Suprapubic skin (tissue), 4 donors: ENCODE results near the gene NGF.

ENCODE experiments used
- EP300 ChIP-seq: sonication (generic); formaldehyde crosslinking; IDR thresholded peaks from one replicate; pipeline ENCODE4 v1.6.1; 2017; ENCODE audit warnings: antibody characterized with exemption
- POLR2A ChIP-seq, 2 donors: fragments of 450-650 bp; IDR thresholded peaks; one replicate each; pipeline ENCODE4 v1.6.1; 2017; ENCODE audit warnings: antibody characterized with exemption in 2 of 2, mild to moderate bottlenecking in 2 of 2, moderate library complexity in 2 of 2
- POLR2AphosphoS5 ChIP-seq, 3 donors: sonication (generic); formaldehyde crosslinking; IDR thresholded peaks; one replicate each; pipeline ENCODE4 v1.6.1; 2017; ENCODE audit warnings: antibody characterized with exemption in 3 of 3
- TF ChIP-seq, protein P1 (sequence below), 2 donors: fragments of 200-600 bp in 1 of 2; fragments of 450-650 bp in 1 of 2; sonication (generic) in 1 of 2; IDR thresholded peaks; one replicate each; pipeline ENCODE4 v1.5.1; 2016 to 2019; ENCODE audit warnings: antibody characterized with exemption in 2 of 2, mild to moderate bottlenecking in 1 of 2, moderate library complexity in 1 of 2

DNA sequence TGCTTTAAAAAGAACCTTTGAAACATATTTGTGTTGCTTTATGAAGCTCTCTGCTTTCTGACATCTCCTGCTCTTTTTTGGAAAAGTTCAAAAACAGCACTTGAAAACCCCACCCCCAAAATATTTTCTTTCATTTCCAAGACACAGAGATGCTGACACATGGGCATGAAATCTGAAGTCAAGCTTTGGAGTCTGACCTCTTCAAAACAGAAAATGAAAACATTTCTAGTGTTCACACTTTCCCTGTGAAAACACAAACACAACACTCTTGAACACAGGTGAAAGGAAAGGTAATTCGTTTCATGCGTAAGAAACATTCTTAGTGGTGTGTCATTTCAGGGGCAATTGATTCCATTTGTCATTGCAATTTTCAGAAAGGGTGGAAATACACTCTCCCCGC lies 10.8 kb downstream of the NGF start:
- TF ChIP-seq POLR2AphosphoS5 (IDR thresholded peaks at IDR 0.05), result no peak
- TF ChIP-seq, protein P1, sequence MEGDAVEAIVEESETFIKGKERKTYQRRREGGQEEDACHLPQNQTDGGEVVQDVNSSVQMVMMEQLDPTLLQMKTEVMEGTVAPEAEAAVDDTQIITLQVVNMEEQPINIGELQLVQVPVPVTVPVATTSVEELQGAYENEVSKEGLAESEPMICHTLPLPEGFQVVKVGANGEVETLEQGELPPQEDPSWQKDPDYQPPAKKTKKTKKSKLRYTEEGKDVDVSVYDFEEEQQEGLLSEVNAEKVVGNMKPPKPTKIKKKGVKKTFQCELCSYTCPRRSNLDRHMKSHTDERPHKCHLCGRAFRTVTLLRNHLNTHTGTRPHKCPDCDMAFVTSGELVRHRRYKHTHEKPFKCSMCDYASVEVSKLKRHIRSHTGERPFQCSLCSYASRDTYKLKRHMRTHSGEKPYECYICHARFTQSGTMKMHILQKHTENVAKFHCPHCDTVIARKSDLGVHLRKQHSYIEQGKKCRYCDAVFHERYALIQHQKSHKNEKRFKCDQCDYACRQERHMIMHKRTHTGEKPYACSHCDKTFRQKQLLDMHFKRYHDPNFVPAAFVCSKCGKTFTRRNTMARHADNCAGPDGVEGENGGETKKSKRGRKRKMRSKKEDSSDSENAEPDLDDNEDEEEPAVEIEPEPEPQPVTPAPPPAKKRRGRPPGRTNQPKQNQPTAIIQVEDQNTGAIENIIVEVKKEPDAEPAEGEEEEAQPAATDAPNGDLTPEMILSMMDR (IDR thresholded peaks at IDR 0.05), result no peak
- no peak for TF ChIP-seq EP300
- no peak for TF ChIP-seq POLR2A (IDR thresholded peaks at IDR 0.05)
